ENCODE results near the gene MACF1.
"Not testable (repeated sequence)": the region's sequence is repeated elsewhere in the genome, so short reads cannot be mapped to it uniquely, and the experiment has no call there.

The MACF1 gene

GRCh38 chr1:39501666-39502065 lies 297.2 kb downstream of the MACF1 start:
- H3K27me3 ChIP-seq (ENCODE audit: insufficient read depth, low read depth, severe bottlenecking): no peaks in the 10 kb centered on the region
- H3K36me3 ChIP-seq: no peaks in the 10 kb centered on the region
- H3K4me3 ChIP-seq (ENCODE audit: low read depth, low read length): no peak overlapping the region
- H3K9me3 ChIP-seq (ENCODE audit: severe bottlenecking): no peaks in the 10 kb centered on the region
- no peak for DNase-seq
- TF ChIP-seq, protein P1, sequence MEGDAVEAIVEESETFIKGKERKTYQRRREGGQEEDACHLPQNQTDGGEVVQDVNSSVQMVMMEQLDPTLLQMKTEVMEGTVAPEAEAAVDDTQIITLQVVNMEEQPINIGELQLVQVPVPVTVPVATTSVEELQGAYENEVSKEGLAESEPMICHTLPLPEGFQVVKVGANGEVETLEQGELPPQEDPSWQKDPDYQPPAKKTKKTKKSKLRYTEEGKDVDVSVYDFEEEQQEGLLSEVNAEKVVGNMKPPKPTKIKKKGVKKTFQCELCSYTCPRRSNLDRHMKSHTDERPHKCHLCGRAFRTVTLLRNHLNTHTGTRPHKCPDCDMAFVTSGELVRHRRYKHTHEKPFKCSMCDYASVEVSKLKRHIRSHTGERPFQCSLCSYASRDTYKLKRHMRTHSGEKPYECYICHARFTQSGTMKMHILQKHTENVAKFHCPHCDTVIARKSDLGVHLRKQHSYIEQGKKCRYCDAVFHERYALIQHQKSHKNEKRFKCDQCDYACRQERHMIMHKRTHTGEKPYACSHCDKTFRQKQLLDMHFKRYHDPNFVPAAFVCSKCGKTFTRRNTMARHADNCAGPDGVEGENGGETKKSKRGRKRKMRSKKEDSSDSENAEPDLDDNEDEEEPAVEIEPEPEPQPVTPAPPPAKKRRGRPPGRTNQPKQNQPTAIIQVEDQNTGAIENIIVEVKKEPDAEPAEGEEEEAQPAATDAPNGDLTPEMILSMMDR (IDR thresholded peaks at IDR 0.05; ENCODE audit: low read depth, low read length): no peak
- H3K27ac ChIP-seq: no peak overlapping the region

GRCh38 chr1:39504436-39504835 lies 299.9 kb downstream of the MACF1 start:
- not testable (repeated sequence) for DNase-seq; H3K4me3 ChIP-seq (ENCODE audit: low read depth, low read length); H3K9me3 ChIP-seq (ENCODE audit: severe bottlenecking); H3K36me3 ChIP-seq; H3K27me3 ChIP-seq (ENCODE audit: insufficient read depth, low read depth, severe bottlenecking); H3K27ac ChIP-seq

DNA sequence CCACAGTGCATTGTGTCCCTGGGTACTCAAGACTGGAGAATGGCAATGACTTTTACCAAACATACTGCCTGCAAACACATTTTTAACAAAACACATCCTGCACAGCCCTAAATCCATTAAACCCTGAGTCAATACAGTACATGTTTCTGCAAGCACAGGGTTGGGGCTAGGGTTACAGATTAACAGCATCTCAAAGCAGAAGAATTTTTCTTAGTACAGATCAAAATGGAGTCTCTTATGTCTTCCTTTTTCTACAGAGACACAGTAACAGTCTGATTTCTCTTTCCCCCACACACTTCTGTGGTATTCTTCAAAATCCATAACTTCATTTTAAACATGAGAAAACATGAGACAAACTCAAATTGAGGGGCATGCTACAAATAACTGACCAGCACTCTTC lies 300.8 kb downstream of the MACF1 start:
- Histone ChIP-seq H3K4me3 (ENCODE audit: low read depth, low read length) (no peak overlapping the region), H3K27me3 (ENCODE audit: insufficient read depth, low read depth, severe bottlenecking) (no peaks in the 10 kb centered on the region), H3K9me3 (ENCODE audit: severe bottlenecking) (no peaks in the 10 kb centered on the region), H3K36me3 (no peaks in the 10 kb centered on the region), H3K27ac (no peak overlapping the region)
- TF ChIP-seq, protein P1 (IDR thresholded peaks at IDR 0.05; ENCODE audit: low read depth, low read length): no peak
- no peak for DNase-seq

GRCh38 chr1:39507230-39507928 lies 302.9 kb downstream of the MACF1 start:
- H3K9me3 ChIP-seq (ENCODE audit: severe bottlenecking): no peaks in the 10 kb centered on the region
- DNase-seq: peak; percentile 55
- no peaks in the 10 kb centered on the region for H3K27me3 ChIP-seq (ENCODE audit: insufficient read depth, low read depth, severe bottlenecking)
- H3K36me3 ChIP-seq: no peaks in the 10 kb centered on the region
- no peak overlapping the region for H3K4me3 ChIP-seq (ENCODE audit: low read depth, low read length)
- TF ChIP-seq, protein P1 (IDR thresholded peaks at IDR 0.05; ENCODE audit: low read depth, low read length): peak; percentile 57; the same call in 1 of the 2 replicates
- no peak overlapping the region for H3K27ac ChIP-seq

DNA sequence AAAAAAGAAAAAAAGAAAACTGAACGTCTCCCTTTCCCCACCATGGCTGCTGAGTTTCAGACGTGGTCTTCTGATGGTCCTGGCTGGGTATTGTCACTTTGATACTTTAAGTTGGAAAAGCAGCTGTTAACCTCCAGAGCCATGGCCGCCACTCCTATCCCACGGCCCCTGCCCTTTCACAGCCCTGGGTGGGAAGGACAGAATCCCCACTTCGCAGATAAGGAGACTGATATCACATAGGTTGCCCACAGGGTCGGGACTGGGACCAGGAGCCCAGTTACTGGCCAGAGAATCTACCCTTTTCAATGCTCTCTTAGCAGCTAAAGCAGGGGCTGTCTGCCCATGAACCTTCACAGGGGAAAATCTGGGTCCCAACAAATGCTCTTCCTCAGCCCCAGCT lies 303.8 kb downstream of the MACF1 start:
- no peaks in the 10 kb centered on the region for H3K9me3 ChIP-seq (ENCODE audit: severe bottlenecking)
- DNase-seq: no peak
- no peaks in the 10 kb centered on the region for H3K27me3 ChIP-seq (ENCODE audit: insufficient read depth, low read depth, severe bottlenecking)
- TF ChIP-seq, protein P1 (IDR thresholded peaks at IDR 0.05; ENCODE audit: low read depth, low read length): no peak
- no peaks in the 10 kb centered on the region for H3K36me3 ChIP-seq
- no peak overlapping the region for H3K27ac ChIP-seq
- no peak overlapping the region for H3K4me3 ChIP-seq (ENCODE audit: low read depth, low read length)

- TF ChIP-seq, protein P1 (IDR thresholded peaks at IDR 0.05; ENCODE audit: low read depth, low read length): no peak
- H3K27me3 ChIP-seq (ENCODE audit: insufficient read depth, low read depth, severe bottlenecking): no peaks in the 10 kb centered on the region
- no peak overlapping the region for H3K27ac ChIP-seq
- H3K4me3 ChIP-seq (ENCODE audit: low read depth, low read length): no peak overlapping the region
- no peaks in the 10 kb centered on the region for H3K9me3 ChIP-seq (ENCODE audit: severe bottlenecking)
- no peaks in the 10 kb centered on the region for H3K36me3 ChIP-seq
- no peak for DNase-seq
Observed at GRCh38 chr1:39508857-39509305, 304.4 kb downstream of the MACF1 start.
